HuH-7 (cell line): ENCODE results near the gene NIPBL.
"Not testable (repeated sequence)": the region's sequence is repeated elsewhere in the genome, so short reads cannot be mapped to it uniquely, and the experiment has no call there.

Experiments
- DNase-seq: peaks from one replicate; pipeline ENCODE4 v3.0.0; 2011; ENCODE audit warnings: low spot score

The NIPBL gene

DNA sequence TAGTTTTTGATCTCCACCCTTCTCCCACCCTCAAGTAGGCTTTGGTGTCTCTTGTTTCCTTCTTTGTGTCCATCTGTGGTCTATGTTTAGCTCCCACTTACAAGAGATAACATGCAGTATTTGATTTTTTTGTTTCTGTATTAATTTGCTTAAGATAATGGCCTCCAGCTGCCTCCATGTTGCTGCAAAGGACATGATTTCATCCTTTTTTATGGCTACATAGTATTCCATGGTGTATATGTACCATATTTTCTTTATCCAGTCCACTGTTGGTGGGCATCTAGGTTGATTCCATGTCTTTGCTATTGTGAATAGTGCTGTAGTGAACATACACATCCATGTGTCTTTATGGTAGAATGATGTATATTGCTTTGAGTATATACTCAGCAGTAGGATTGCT, 24.5 kb downstream of the NIPBL start:
- DNase-seq = not testable (repeated sequence)

DNA sequence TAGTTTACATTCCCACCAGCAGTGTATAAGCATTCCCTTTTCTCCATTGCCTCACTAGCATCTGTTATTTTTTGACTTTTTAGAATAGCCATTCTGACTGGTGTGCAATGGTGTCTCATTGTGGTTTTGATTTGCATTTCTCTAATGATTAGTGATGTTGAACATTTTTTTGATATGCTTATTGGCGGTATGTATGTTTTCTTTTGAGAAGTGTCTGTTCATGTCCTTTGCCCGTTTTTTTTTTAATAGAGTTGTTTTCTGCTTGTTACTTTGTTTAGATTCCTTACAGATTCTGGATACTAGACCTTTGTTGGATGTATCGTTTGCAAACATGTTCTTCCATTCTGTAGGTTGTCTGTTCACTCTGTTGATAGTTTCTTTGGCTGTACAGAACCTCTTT, 25.3 kb downstream of the NIPBL start:
- no peak for DNase-seq

DNA sequence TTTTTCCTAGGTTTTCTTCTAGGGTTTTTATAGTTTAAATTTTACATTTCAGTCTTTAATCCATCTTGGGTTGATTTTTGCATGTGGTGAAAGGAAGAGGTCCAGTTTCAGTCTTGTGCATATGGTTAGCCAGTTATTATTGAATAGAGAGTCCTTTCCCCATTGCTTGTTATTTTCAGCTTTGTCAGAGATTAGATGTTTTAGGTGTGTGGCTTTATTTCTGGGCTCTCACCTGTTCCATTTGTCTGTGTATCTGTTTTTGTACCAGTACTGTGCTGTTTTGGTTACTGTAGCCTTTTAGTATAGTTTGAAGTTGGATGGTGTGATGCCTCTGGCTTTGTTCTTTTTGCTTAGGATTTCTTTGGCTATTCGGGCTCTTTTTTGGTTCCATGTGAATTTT, 25.8 kb downstream of the NIPBL start:
- no peak for DNase-seq

DNA sequence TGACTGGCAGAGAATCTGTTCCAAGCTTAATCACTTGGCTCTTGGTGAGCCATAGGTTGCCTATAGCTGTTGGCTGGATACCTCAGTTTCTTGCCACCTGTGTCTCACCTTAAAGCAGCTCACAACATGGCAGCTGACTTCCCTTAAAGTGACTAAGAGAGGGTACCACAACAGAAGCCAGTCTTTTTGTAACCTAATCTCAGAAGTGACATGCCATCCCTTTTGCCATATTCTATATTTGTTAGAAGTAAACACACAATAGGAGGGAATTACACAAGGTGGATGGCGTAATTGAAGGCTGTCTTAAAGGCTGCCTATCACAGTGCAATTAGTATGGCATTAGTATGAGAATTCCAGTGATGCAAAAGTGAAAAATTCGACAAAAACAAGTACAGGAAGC, 28.1 kb downstream of the NIPBL start:
- no peak for DNase-seq

DNA sequence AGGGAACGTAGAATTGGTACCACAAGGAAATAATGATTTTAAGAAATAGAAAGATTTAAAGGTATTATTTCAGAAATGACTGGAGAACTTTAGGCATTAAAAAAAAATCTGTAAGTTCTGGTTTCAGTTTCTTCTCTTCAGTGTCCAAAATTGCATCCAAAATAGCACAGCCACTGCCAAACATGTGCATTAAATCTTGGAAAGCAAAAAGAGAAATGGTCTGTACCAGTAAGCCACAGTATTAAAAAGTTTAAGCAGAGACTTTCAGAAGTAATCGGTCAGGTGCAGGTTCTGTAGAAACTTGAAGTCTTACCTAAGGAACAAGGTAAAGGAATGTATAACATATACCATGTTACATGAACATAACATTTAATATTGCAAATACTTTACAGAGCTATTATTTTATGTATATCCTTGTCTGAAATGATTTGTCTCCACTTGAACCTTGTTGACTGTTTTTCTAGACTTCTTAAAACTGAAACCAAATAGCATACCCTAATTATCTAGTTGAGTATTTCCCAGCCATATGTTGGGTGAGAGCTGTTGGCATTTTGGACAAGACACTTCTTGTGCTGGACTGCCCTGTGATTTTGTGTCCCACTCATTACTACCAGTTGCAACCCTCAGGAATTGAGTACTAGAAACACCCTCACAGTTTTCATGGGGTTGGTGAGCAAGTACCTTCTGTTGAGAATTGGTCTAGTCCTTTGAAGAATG, 32.1 kb downstream of the NIPBL start:
- no peak for DNase-seq

DNA sequence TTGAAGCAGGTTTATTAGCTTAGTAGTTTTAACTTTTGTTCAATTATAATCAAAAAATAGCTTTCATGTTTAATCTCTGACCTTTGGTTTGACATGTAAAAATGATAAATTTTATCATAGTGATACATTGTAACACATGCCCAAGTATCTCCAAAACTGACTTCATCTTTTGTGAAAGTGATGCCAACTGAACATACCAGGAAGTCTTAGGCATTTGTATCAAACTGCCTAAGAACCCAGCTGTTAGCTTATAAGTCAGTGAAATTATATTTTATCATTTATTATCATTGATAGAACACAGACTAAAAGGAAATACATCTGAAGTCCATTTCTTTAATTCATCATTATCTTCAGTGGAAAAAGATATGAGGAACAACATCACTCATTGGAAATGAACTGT, 39.1 kb downstream of the NIPBL start:
- DNase-seq = no peak

DNA sequence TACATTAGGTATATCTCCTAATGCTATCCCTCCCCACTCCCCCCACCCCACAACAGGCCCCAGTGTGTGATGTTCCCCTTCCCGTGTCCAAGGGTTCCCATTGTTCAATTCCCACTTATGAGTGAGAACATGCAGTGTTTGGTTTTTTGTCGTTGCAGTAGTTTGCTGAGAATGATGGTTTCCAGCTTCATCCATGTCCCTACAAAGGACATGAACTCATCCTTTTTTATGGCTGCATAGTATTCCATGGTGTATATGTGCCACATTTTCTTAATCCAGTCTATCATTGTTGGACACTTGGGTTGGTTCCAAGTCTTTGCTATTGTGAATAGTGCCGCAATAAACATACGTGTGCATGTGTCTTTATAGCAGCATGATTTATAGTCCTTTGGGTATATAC, 40.0 kb downstream of the NIPBL start:
- not testable (repeated sequence) for DNase-seq

DNA sequence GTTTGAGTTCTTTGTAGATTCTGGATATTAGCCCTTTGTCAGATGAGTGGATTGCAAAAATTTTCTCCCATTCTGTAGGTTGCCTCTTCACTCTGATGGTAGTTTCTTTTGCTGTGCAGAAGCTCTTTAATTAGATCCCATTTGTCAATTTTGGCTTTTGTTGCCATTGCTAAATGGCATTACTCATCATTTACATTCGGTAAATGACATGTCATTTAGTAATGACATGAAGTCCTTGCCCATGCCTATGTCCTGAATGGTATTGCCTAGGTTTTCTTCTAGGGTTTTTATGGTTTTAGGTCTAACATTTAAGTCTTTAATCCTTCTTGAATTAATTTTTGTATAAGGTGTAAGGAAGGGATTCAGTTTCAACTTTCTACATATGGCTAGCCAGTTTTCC, 40.8 kb downstream of the NIPBL start:
- not testable (repeated sequence) for DNase-seq

DNA sequence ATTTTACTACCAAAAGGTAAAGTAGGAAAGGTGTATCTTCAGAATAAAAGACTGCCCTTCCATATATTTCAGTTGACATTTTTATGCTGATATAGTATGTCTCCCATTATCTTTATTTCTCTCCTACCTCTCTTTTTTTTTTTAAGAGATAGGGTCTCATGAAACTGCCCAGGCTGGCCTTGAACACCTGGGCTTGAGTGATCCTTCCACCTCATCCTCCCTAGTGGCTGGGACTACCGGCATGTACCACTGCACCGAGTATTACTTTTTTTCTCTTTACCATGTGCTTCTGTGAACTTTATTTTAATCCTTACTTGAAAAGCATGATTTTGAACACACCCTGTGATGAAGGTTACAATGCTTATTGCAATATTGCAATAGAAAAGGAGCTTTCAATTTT, 42.7 kb downstream of the NIPBL start:
- DNase-seq = no peak

DNA sequence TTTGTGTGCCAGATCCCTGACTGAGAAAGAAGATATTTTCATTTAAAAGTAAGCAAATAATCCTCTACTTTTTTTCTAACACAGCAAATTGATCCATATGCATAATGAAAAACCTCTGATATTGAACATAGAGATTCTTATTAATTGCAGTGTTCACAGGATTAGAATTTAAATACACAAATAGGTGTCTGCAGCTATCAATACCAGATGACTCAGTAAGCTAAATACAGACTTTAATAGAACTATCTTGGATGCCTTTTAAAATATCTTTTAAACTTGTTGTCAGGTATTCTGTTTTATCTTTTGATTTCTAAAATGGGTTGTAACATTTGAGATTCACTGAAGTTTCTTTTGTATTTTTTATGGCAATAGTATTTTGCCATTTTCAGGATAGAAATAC, 43.1 kb downstream of the NIPBL start:
- DNase-seq = no peak

DNA sequence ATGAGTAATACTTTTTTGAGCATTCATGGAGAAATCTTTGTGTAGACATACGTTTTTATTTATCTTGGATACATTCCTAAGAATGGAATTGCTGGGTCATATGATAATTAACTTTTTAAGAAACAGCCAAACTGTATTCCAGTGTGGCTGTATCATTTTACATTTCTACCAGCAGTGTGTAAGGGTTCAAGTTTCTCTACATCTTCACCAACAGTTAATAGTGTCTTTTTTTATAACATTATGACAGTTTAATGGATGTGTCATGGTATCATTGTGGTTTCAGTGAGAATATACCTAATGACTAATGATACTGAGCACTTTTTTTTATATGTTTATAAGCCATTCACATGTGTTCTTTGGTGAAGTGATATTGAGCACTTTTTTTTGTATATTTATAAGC, 52.4 kb downstream of the NIPBL start:
- no peak for DNase-seq

DNA sequence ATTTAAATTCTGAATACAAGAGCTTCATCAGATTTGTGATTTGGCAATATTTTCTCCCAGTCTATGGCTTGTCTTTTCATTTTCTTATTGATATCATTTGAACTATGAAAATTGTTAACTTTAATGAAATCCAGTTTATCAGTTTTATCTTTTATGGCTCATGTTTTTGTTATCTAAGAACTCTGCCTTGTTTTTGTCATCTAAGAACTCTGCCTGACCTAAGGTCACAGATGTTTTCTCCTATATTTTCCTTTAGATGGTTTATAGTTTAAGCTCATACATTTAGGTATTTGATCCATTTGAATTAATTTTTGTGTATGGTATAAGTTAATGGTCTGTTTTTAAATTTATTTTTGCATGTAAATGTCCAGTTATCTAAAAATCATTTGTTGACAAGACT, 52.9 kb downstream of the NIPBL start:
- DNase-seq = no peak

DNA sequence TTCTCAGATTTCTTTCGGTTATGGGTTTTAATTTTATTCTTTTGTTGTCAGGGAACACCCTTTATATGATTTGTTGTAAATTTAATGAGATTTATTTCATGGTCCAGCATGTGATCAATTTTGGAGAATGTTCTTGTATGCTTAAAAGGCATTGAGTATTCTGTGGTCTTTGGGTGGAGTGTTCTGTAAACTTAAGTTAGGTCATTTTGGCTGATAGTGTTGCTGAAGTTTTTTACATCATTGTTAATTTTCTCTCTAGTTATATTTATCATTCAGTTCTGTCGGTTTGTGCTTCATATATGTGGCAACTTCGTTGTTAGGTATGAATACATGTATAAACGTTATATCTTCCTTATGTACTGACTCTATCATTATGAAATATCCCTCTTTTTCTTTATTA, 55.5 kb downstream of the NIPBL start:
- no peak for DNase-seq

DNA sequence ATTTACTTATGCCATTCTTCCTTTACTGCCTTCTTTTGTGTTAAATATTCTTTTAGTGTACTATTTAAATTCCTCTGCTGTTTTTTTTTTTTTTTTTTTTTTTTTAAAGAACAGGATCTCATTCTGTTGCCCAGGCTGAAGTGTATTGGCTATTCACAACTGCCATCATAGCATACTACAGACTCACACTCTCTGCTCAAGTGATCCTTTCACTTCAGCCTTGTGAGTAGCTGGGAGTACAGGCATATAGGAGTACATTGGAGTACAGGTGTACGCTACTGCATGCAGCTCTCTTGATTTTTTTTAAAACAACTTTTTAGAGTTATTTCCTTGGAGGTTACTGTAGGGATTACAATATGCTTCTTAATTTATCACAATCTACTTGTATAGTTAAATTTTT, 56.1 kb downstream of the NIPBL start:
- no peak for DNase-seq

DNA sequence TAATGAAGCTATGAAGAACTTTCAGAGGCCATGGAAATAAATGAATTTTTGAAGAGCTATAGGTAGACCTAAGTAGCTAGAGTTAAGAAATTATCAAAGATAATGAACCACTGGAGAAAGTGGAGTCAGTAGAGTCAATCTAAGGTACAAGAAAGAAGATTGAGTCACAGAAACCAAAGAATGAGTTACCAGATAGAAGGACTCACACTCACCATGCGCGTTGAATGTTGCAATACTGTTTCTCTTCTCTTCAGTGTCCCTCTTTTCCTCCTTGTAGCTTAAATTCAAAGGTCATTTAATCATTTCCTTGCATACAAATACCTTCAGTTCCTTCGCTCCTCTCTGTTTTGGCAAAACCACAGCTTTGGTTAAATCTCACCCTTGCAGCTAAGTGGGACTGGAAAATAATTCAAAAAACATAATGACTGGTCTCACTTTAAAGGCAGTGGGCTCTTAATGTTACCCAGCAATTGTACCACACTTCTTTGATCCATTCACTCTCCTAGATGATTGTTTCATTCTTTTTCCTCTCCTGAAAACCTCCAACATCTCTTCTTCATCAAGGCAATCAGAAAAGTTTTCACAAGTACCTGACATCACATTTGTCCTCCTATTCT, 58.3 kb downstream of the NIPBL start:
- DNase-seq = no peak

DNA sequence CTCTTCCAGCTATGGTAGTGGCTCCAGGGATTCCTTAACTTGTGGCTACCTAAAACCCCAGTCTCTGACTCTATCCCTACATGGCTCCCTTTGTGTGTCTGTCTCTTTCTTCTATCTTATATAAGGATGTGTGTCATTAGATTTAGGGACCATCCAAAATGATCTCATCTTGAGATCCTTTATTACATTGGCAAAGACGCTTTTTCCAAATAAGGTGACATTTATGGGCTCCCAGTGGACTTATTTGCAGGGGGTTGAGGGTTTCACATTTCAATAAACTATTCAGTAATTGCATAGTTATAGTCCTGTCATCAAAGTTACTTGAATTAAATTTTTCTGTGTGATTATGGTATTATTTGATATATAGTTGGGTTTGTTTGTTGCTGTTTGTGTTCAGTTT, 59.2 kb downstream of the NIPBL start:
- DNase-seq = no peak

DNA sequence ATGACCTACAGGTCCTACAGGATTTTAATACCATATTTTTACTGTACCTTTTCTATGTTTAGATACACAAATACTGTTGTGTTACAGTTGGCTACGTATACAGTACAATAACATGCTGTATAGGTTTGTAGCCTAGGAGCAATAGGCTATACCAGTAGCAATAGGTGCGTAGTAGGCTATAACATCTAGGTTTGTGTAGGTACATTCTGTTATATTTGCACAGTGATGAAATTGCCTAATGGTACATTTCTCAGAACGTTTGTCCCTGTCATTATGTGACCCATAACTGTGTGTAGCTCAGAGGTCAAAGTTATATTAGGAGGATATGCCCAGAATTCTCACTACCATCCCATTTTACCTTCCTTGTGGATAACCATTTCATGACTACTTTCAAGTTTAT, 59.7 kb downstream of the NIPBL start:
- no peak for DNase-seq

DNA sequence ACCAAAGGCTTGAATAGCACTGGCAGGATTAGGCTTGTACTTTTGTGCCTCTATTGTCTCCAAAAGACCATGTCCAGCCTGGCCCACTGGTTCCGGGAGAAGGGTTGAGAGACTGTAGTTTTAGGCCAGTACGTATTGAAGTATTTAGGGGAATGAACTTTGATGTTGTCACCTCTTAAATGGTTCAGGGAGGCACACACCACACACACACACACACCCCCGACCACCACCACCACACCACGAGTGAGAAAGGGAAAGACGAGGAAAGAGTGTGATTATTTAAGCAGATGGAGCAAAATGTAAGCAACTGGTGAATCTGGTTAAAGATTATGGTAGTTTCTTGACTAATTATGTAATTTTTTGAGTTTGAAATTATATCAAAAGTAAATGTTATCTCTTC, 61.6 kb downstream of the NIPBL start:
- no peak for DNase-seq

DNA sequence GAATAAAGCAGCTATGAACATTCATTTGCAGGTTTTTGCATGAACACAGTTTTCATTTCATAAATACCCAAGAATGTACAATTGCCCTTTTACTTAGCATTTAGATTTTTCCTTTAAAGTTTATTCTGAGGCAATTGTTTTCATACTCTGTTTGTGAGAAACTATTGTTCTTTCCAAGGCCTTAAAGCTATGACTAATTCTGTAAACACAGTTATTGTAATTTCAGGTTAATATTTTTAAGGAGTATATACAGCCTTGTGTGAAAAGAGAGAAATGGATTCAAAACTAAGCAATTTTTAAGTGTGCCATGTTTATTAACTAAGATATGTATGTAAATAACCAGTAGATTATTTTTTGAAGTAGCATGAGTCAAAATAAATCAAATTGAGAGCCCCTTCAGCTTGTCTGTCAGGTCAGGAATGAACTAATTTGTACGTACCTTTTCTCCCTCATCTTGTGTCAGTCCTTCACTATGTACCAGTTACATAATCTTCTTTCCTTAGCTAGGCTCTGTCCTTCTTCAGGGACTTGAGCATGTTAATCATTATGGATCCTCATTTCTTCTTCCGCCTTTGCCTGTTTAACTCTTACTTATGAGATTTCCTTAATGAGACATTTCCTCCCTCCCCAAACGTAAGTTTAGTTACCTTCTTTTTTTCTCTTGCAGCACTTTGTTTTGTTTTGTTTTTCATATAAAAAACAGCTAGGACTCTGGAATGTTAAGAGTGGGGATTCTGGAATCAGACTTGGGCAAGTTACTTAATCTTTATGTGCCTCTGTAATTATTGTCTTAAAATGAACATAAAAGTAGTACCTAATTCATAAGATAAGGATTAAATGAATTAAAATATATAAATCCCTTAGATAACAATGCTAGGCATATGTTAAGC, 63.6 kb downstream of the NIPBL start:
- no peak for DNase-seq

DNA sequence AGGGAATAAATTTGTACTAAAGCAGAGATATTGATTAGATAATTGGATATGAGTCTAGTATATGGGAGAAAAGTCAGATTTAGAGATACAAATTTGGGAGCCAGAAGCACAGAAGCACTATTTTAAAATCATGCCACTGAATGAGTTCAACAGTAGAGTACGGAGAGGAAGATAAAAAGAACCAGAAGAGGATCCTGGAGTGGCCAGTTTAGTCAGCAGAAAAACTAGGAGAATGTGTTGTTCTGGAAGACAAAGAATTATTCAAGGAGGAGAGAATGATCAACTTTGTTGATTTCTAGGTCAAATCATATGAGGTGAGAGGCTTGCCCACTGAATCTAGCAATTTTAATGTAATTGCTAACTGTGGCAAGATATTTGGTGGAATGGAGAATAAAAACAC, 67.0 kb downstream of the NIPBL start:
- no peak for DNase-seq

DNA sequence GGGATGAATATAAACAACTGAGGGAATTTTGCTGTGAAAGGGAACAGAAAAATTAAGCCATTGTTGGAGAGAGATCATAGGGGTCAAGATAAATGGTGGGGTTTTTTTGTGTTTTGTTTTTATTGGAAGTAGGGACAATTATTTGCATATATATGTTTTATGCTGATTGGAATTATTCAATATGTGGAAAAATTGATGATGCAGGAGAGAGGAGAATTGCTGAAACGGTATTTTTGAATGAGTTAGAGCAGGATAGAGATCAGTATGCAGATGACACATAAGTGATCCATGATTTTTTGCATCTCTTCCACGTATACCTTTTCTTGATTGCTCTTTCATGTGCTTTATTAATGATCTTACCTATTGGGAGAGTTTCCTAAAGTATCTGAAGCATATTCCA, 67.5 kb downstream of the NIPBL start:
- no peak for DNase-seq

DNA sequence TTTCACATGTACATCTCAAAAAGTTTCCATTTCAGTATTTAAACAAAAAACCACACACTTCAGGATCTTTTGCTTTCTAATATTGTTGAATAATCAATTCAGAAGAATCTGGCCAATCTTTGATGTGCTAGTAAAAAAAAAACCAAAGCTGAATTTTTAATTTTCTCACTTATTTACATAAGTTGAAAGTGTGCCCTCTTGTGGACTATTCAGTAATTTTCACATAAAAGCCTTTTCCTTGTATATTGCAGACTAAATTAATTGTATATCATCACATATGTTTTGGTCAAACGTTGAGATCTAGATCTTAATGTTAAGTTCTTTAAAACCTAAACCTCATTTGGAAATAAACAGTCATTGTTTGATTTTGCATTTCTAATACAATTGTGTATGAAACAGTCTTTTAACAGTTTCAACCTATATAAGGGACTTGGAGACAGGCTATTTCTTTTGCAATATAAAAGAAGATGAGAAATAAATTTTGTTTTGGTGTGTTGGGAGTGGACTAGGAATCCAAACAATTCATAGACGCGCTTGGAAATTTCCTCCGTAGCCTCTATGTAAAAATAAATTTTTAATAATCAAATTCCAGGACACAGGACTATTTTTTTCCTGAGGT, 68.1 kb downstream of the NIPBL start:
- DNase-seq = no peak

DNA sequence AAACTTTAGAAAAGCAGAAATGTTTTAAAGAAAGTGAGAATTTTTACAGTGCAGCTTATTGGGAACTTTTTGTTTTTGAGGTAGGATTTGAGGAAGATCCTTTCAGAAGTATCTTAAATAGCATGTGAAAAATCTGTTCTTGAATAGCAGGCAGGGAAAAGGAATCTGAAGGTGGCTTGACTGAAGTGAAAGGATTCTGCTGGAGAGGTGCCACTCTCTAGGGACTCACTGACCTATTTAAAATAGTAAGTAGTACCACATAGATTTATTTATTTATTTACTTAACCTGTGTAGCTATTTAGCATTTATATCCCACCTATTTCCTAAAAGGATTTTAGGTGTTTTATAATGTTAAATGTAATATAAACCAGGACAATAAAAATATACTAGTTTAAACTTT, 69.1 kb downstream of the NIPBL start:
- DNase-seq = no peak
